Subcutaneous adipose tissue (tissue), 4 donors: ENCODE data around the gene BCL2L11. TPM values are rescaled to one million over a fixed set of nuclear protein-coding genes. Genes with fewer than 3 reads are reported as not detected.

Experiments used
- total RNA-seq, 4 donors: library from RNA; depleted of rRNA; stranded (reverse); fragments of >200 nt; gene quantifications; one replicate each; pipeline ENCODE4 v1.1.0, GENCODE V29; 2016
- TF ChIP-seq, protein P1 (sequence below): fragments of 450-650 bp; IDR thresholded peaks from one replicate; pipeline ENCODE4 v1.5.1; 2016; ENCODE audit warnings: low read depth, mild to moderate bottlenecking, control low read depth, antibody characterized with exemption, moderate library complexity

Gene BCL2L11
- total RNA-seq, 4 donors from 2014 or later = 17.8 to 48.1 (median 35.5) TPM

DNA sequence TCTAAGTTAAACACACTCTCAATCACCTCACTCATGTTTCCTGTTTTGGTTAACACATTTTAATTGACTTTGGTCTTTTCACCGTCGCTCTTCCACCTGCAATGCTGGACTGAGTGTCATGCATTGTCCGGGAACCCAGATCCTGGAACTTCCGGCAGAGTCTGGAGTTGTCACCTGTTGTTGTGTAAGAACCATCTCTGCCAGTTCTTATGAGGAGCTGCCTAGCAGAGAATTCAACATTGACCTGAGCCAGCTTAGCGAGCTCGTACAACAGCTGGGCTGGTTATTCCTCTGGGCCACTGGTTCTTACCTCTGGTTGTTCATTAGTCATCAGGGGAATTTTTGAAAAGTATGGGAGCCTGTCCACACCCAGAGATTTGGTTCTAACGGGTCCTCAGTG is 75.7 kb downstream of the BCL2L11 start:
- TF ChIP-seq, protein P1, sequence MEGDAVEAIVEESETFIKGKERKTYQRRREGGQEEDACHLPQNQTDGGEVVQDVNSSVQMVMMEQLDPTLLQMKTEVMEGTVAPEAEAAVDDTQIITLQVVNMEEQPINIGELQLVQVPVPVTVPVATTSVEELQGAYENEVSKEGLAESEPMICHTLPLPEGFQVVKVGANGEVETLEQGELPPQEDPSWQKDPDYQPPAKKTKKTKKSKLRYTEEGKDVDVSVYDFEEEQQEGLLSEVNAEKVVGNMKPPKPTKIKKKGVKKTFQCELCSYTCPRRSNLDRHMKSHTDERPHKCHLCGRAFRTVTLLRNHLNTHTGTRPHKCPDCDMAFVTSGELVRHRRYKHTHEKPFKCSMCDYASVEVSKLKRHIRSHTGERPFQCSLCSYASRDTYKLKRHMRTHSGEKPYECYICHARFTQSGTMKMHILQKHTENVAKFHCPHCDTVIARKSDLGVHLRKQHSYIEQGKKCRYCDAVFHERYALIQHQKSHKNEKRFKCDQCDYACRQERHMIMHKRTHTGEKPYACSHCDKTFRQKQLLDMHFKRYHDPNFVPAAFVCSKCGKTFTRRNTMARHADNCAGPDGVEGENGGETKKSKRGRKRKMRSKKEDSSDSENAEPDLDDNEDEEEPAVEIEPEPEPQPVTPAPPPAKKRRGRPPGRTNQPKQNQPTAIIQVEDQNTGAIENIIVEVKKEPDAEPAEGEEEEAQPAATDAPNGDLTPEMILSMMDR = no peak

DNA sequence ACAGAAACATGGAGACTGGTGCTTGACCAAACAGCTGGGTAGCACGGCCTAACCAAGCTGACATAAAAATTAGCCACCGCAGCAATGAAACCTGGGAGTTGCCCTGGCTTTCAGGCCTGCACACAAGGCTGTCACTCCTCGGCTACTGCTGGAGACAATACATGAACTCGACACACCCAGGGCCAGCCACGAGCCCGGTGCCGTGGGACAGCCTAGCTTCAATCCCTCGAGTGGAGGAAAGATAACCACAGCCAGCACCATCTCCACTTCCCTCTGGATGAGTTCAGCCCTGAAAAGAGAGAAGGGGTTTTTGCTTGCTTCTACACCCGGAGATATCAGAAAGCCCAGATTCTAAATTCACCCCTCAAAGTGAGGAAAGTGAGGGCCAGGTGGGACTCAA is 78.0 kb downstream of the BCL2L11 start:
- TF ChIP-seq, protein P1 = no peak

DNA sequence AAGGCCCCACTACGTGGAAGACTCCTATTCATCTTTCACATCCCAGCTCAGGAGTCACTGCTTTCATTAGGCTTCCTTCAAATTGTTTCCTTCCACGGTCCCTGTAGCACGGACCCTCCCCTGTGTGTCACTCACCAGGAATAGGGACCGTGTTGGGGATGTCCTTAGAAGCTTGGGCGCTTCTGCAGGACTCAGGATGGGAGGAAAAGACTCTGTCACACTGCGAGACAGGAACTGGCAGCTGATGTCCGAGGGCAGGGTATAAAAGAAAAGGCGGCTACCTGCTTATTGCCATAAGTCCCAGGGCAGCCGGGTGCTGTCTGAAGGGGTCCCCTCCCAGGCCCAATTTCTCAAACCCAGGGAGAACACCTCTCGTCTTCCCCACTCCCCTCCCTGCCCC is 79.1 kb downstream of the BCL2L11 start:
- TF ChIP-seq, protein P1 = no peak

DNA sequence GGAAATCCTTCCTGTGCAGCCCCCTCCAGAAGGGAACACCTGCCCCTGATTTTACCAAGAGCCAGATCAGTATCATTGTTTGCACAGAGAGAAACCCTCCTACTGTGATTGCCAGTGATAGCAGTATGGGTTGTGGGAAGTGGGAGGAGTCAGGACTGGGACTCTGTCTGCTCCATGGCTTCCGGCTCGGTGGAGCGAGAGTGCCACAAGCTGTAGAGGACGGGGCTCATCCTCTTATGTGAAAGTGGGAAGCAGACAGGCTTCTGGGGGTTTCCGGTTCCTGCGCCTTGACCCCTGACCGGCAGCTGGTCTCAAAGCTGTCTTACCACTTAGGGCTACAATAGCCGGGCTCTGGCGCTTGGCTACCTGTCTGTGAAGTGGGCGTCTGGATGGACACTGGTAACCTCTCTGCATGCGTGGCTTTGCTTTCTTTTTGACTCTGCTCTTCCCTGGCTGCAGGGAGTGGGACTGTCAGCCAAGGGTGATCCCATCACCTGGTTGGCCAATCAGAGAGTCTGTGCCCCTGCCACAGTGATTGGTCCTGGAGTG is 79.7 kb downstream of the BCL2L11 start:
- TF ChIP-seq, protein P1 = no peak

- TF ChIP-seq, protein P1 = no peak
These were observed 80.5 kb downstream of the BCL2L11 start for GRCh38 chr2:111201214-111201613.

DNA sequence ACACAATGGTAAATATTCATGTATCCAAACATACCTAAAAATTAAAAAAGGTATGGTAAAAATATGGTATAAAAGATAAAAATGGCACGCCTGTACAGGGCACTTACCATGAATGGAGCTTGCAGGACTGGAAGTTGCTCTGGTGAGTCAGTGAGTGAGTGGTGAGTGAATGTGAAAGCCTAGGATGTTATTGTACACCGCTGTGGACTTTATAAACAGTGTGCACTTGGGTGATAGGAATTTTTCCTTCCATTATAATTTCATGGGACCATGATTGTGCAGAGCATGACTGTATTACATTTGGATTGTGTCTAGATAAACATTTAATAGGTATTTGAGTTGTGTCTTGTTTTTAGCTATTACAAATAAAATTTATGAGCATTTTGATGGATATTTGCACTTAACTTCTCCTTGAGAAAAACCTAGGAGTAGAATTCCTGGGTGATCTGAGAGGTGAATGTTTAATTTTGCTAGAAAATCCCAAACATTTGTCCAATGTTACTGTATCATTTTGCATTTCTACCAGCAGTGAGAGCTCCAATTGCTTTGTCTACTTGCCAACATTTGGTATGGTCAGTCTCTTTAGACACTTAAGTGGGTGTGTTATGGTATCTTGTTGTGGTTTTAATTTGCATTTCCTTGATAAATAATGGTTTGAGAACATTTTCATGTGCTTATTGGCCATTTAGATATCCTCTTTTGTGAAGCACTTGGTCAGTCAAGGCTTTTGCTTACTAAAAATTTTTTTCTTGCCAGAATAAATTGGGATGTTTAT is 81.7 kb downstream of the BCL2L11 start:
- TF ChIP-seq, protein P1 = no peak

GRCh38 chr2:111204706-111205105 is 84.0 kb downstream of the BCL2L11 start:
- TF ChIP-seq, protein P1 = no peak
